GM10266 (cell line): ENCODE data around the gene TMEM54.

Experiments used
- DNase-seq: peaks from one replicate; pipeline ENCODE4 v3.0.0; 2012; ENCODE audit errors: extremely low spot score
- CTCF ChIP-seq: IDR thresholded peaks from 2 replicates; pipeline ENCODE4 v1.5.1; 2012; ENCODE audit warnings: mild to moderate bottlenecking, low read depth; ENCODE audit not compliant: control insufficient read depth, insufficient read depth; ENCODE audit errors: missing control alignments

TMEM54 gene

GRCh38 chr1:32899586-32900296, 1.4 kb downstream of the TMEM54 start:
- no peak for TF ChIP-seq CTCF
- DNase-seq = no peak

- DNase-seq = no peak
- no peak for TF ChIP-seq CTCF
These were observed 2.2 kb downstream of the TMEM54 start for GRCh38 chr1:32898958-32899357.

GRCh38 chr1:32898056-32898455, 3.1 kb downstream of the TMEM54 start:
- no peak for DNase-seq
- no peak for TF ChIP-seq CTCF

- DNase-seq = no peak
- TF ChIP-seq CTCF = no peak
These were observed 3.8 kb downstream of the TMEM54 start for GRCh38 chr1:32897082-32898049.

- no peak for DNase-seq
- TF ChIP-seq CTCF = no peak
These were observed 4.7 kb downstream of the TMEM54 start for GRCh38 chr1:32896451-32896850.

GRCh38 chr1:32895325-32896215, 5.6 kb downstream of the TMEM54 start:
- no peak for TF ChIP-seq CTCF
- no peak for DNase-seq

- TF ChIP-seq CTCF = no peak
- DNase-seq = no peak
These were observed 6.5 kb downstream of the TMEM54 start for GRCh38 chr1:32894681-32895080.
